Medulla oblongata (tissue), 1 donor: ENCODE measurements around the gene RNF227.
"Not testable (repeated sequence)": the region's sequence is repeated elsewhere in the genome, so short reads cannot be mapped to it uniquely, and the experiment has no call there.

Experiments used
- DNase-seq: peaks from one replicate; pipeline ENCODE4 v3.0.0-alpha.2; 2015; ENCODE audit errors: extremely low spot score

Gene RNF227

GRCh38 chr17:7915611-7916384 is at the start of gene RNF227:
Gene RNF227 (minus strand): TSS chr17:7916289. CDS start chr17:7916195, 94 bp downstream.
- DNase-seq: peak; percentile 88

DNA sequence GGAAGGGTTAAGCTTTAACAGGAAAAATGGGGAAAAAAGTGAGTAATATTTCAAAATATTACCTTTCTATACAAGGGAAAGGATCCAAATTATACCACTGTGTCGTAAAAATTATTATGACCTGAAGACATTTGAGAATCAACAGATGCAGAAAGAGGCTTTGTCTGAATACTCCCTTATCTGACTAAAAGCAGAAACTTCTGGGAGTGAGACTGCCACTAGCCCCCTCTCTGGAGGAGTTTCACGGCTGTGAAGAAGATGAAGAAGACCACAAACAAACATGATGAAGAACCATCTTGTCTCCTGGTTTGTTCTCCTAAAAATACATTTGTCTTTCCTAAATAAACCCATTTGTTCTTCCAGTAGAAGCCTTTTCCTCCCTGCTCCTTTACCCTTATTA is 45.3 kb upstream of the RNF227 start:
- DNase-seq: no peak

DNA sequence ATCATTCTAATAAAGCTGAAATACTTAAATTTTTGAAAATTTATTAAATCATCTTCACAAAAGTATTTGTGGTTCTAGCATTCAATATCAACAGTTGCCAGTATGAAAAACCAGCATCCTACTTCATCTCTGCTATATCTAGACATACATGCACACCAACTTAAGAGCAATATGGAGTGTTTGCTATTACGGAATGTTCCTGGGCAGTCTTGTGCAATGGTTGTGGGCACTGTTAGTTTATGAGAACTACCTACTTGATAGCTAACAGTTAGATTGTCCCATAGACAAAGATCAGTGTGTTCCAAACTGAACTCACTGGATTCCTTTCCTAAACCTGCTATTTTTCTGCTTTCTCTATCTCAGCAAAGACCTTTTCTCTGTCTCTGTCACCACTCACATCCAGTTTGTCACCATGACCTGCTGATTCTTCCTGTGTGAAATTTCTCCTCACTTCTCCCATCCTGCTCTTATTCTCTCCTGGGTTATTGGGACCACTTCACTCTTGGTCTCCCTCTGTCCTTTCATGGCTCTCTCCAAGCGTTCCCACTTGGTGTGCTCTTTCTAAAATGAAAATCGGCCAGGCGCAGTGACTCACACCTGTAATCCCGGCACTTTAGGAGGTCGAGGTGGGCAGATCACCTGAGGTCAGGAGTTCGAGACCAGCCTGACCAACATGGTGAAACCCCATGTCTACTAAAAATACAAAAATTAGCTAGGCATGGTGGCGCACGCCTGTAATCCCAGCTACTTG is 43.6 kb upstream of the RNF227 start:
- DNase-seq: no peak

DNA sequence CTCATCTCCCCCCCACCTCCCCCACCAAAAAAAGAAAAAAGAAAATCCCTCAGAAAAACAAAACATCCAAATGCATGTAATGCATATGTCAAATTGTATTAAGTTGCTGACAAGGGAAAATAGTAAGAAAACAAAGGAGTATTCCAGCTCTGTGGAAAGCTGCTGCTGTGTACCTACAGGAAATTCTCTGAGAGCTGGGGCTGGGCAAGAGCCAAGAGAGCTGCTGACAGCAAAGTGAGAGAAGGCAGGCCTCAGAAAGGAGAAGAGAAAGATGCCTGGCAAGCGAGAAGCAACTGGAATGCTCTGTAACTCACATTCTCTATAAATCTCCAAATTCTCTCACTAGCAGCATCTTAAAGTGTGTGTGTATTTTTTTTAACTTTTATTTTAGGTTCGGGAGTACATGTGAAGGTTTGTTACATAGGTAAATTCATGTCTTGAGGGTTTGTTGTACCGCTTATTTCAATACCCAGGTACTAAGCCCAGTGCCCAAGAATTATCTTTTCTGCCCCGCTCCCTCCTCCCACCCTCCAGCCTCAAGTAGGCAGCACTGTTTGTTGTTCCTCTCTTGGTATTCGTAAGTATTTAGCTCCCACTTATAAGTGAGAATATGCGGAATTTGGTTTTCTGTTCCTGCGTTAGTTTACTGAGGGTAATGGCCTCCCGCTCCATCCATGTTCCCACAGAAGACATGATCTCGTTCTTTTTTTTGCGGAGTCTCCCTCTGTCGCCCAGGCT is 40.3 kb upstream of the RNF227 start:
- DNase-seq: peak; percentile 35

DNA sequence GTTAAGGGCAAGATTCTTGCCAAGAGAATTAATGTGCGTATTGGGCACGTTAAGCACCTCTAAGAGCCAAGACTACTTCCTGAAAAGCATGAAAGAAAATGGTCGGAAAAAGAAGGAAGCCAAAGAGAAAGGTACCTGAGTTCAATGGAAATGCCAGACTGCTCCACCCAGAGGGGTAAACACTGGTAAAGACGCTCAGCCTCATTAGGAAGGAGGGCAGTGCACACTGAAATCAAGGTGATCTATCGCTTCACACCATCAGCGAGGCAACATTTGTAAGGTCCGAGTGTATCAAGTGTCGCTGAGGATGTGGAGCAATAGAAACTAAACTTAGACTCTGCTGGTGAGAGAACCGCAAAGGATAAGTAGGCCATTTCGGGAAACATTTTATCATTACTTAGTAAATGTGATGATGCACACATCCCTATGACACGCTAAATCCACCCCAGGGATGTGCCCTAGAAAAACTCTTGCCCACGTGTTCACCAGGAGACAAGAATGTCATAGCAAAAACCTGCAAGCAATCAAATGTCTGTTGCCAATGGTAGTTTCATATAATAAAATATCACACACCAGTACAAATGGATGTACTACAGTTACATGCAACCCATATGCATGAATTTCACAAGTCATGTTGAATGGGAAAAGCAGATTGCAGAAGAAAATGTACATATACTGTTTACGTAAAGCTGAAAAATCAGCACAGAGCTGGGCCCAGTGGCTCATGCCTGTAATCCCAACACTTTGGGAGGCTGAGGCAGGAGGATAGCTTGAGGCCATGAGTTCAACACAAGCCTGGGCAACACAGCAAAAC is 39.5 kb upstream of the RNF227 start:
- no peak for DNase-seq

DNA sequence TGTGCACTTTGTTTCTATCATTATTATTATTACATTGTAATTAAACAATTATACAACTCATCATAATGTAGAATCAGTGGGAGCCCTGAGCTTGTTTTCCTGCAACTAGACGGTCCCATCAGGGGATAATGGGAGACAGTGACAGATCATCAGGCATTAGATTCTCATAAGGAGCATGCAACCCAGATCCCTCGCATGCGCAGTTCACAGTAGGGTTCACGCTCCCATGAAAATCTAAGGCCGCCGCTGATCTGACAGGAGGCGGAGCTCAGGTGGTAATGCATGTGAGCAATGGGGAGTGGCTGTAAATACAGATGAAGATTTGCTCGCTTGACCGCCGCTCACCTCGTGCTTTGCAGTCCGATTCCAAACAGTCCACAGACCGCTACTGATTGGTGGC is 37.2 kb upstream of the RNF227 start:
- DNase-seq: not testable (repeated sequence)

- DNase-seq: no peak
Observed at GRCh38 chr17:7951143-7951792, 35.2 kb upstream of the RNF227 start.

- no peak for DNase-seq
Observed at GRCh38 chr17:7950578-7950977, 34.5 kb upstream of the RNF227 start.

DNA sequence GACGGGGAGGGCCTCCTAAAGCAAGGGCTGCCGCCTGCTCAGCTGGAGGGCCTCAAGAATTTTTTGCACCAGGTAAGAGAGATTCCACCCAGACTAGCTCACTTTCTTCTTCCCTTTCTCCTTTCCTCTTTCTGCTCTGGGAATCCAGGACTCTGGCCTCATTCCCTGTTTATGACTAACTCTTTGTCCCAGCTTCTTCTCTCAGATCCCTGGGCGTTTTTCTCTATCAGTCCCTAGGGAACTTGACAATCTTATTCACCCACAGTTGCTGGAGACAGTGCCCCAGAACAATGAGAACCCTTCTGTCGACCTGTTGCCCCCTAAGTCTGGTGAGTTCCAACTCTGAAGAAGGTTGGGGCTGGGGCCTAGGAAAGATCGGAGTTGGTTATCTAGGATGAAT is 31.6 kb upstream of the RNF227 start:
- no peak for DNase-seq

- DNase-seq: no peak
Observed at GRCh38 chr17:7946441-7946840, 30.4 kb upstream of the RNF227 start.

GRCh38 chr17:7945651-7946050 is 29.6 kb upstream of the RNF227 start:
- no peak for DNase-seq

DNA sequence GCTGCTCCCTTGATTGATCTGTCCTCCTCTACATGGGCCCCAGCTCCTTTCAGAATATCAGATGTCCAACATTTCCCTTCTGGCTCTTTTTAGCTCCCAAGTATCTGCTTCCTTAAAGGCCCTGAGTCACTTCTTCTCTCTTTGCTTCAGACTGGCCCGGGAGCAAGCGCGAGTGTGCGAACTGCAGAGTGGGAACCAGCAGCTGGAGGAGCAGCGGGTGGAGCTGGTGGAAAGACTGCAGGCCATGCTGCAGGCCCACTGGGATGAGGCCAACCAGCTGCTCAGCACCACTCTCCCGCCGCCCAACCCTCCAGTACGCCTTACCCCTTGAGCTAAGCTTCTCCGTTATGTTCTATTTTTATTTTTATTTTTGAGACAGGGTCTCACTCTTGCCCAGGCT is 28.2 kb upstream of the RNF227 start:
- DNase-seq: no peak

- DNase-seq: no peak
Observed at GRCh38 chr17:7943291-7943690, 27.2 kb upstream of the RNF227 start.

GRCh38 chr17:7940743-7941142 is 24.7 kb upstream of the RNF227 start:
- no peak for DNase-seq

GRCh38 chr17:7940034-7940433 is 23.9 kb upstream of the RNF227 start:
- no peak for DNase-seq

DNA sequence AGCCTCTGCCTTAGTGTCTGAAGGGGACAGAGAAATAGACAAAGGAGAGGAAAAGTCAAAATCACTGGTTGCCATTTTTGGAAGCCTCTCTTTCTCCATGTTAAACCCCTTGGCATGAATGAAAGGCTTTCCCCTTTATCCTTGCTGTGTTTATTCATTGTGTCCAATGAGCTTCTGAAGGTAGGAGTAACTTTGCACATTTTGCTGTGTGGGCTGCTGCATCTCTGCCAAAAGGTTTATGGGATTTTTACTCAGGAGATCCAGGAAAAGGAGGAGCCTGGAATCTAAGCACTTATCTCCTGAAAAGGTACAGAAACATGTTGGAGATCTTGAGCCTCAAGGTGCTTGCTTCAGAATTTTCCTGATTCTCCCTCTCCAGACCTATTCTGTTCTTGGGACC is 19.8 kb upstream of the RNF227 start:
- no peak for DNase-seq

DNA sequence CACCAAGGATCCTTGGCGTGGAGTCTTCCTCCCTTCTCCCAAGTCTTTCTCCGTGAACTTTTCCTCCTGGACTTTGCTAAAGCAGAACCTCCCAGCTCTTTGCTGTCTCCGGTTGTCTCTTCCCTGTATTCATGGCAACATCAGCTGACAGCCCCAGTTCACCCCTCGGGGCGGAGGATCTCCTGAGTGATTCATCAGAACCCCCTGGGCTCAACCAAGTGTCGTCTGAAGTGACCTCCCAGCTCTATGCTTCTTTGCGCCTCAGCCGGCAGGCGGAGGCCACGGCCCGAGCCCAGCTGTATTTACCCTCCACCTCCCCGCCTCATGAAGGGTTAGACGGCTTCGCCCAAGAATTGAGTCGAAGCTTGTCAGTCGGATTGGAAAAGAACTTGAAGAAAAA is 16.9 kb upstream of the RNF227 start:
- peak; percentile 43 for DNase-seq

DNA sequence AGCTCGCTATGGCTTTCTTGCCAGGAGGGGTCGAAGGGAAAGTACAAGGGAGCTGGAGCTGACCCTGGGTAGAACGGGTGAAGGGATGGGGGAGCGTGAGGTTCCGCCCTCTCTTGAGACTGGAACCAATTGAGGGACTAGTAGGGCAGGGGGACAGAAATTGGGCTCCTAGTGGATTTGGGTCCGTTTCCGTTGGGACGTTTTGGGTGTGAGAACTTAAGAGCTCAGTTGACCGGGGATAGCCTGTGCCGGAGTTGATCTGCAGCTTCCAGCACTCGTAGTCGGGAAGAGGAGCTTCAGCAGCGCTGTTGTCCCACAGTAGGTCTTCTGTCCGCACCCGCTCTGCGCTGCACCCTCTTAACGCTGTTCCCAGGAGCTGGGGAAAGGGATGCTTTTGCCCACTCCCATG is 16.4 kb upstream of the RNF227 start:
- DNase-seq: peak; percentile 42

- peak; percentile 100 for DNase-seq
Observed at GRCh38 chr17:7931709-7932482, 15.8 kb upstream of the RNF227 start, which contains the start of the genes CNTROB and TRAPPC1. Gene CNTROB (plus strand): TSS chr17:7932206. CDS start chr17:7933080, 874 bp downstream. Gene TRAPPC1 (minus strand): TSS chr17:7931946. CDS start chr17:7931829, 117 bp downstream.
